Common myeloid progenitor, CD34-positive (primary cell): ENCODE data around the gene S100A1.
"Not testable (repeated sequence)": the region's sequence is repeated elsewhere in the genome, so short reads cannot be mapped to it uniquely, and the experiment has no call there.

Experiments used
- CTCF ChIA-PET: fragments of 350-600 bp; sonication (Branson Sonifier 250); formaldehyde crosslinking; loops from one replicate; lab custom pipeline; 2021; ENCODE audit warnings: antibody characterized with exemption; lab: Charles Lee
- POLR2A ChIA-PET: fragments of 350-600 bp; sonication (Branson Sonifier 250); formaldehyde crosslinking; loops from one replicate; lab custom pipeline; 2021; ENCODE audit warnings: antibody characterized with exemption; lab: Charles Lee
- DNase-seq, 3 donors: peaks; one replicate each; pipeline versions ENCODE4 v3.0.0 to v3.0.0-alpha.2; 2013
- H3K27ac ChIP-seq, 2 experiments: 1 replicate in 1 of 2; 2 replicates in 1 of 2; pipeline ENCODE4 v1.7.0; 2013; ENCODE audit warnings: inconsistent platforms in 2 of 2, low read length in 2 of 2, mild to moderate bottlenecking in 2 of 2, low read depth in 1 of 2, moderate library complexity in 1 of 2; ENCODE audit not compliant: severe bottlenecking in 2 of 2, insufficient read depth in 1 of 2, poor library complexity in 1 of 2
- H3K27me3 ChIP-seq, 5 experiments: replicated peaks in 2 of 5; 1 replicate in 3 of 5; 2 replicates in 2 of 5; pipeline versions ENCODE4 v1.6.1 to v1.7.0; 2013; ENCODE audit warnings: low read length in 4 of 5, mild to moderate bottlenecking in 2 of 5, moderate library complexity in 2 of 5, inconsistent platforms in 1 of 5; ENCODE audit not compliant: insufficient read depth in 5 of 5, control insufficient read depth in 4 of 5
- H3K36me3 ChIP-seq, 4 experiments: 1 replicate in 2 of 4; 2 replicates in 2 of 4; pipeline versions ENCODE4 v1.6.1 to v1.7.0; 2013; ENCODE audit warnings: low read length in 3 of 4, control low read depth in 1 of 4, mild to moderate bottlenecking in 1 of 4; ENCODE audit not compliant: control insufficient read depth in 4 of 4, insufficient read depth in 4 of 4
- H3K4me1 ChIP-seq, 4 experiments: 1 replicate in 3 of 4; 2 replicates in 1 of 4; pipeline versions ENCODE4 v1.6.1 to v1.7.1; 2013; ENCODE audit warnings: low read length in 3 of 4, mild to moderate bottlenecking in 3 of 4, control low read depth in 1 of 4, inconsistent platforms in 1 of 4, moderate library complexity in 1 of 4; ENCODE audit not compliant: control insufficient read depth in 4 of 4, insufficient read depth in 4 of 4; ENCODE audit errors: control extremely low read depth in 1 of 4
- H3K4me3 ChIP-seq, 7 experiments: 1 replicate in 4 of 7; 2 replicates in 3 of 7; pipeline versions ENCODE4 v1.5.1 to v1.7.0; 2013; ENCODE audit warnings: mild to moderate bottlenecking in 7 of 7, low read length in 6 of 7, moderate library complexity in 6 of 7, inconsistent platforms in 2 of 7, low read depth in 2 of 7, control low read depth in 1 of 7; ENCODE audit not compliant: insufficient read depth in 4 of 7, control insufficient read depth in 1 of 7; ENCODE audit errors: extremely low read depth in 1 of 7
- H3K9me3 ChIP-seq, 5 experiments: 1 replicate in 4 of 5; 2 replicates in 1 of 5; pipeline versions ENCODE4 v1.6.1 to v1.7.1; 2013; ENCODE audit warnings: low read length in 4 of 5, mild to moderate bottlenecking in 2 of 5, inconsistent platforms in 1 of 5, low read depth in 1 of 5, moderate library complexity in 1 of 5; ENCODE audit not compliant: control insufficient read depth in 4 of 5, insufficient read depth in 2 of 5; ENCODE audit errors: control extremely low read depth in 1 of 5
- WGBS: methylation state at CpG from one replicate; pipeline ENCODE4 v1.1.5; 2013; ENCODE audit not compliant: insufficient coverage; 5-methylcytosine and 5-hydroxymethylcytosine counted together

The S100A1 gene

GRCh38 chr1:153586347-153586746 lies 41.9 kb upstream of the S100A1 start:
- WGBS: no CpG with 5 or more reads among the region's 1 CpG
- Histone ChIP-seq H3K9me3 (no peaks in the 10 kb centered on the region), H3K4me3 (no peak overlapping the region), H3K36me3 (no peaks in the 10 kb centered on the region), H3K27me3 (no peaks in the 10 kb centered on the region), H3K27ac (no peak overlapping the region), H3K4me1 (no peaks in the 10 kb centered on the region)
- no peak for DNase-seq
- POLR2A ChIA-PET: no interaction called here
- CTCF ChIA-PET: interaction anchor here (0.9 to 1.8 kb wide), 4 partner anchors 10 to 18 kb away, joined by 3 to 10 read pairs (median 4); no protein-coding TSS in a partner anchor

- no peaks in the 10 kb centered on the region for H3K27me3 ChIP-seq
- 83% methylated on average over 2 of the region's 5 CpGs for WGBS
- H3K4me1 ChIP-seq: no peaks in the 10 kb centered on the region
- no peaks in the 10 kb centered on the region for H3K9me3 ChIP-seq
- H3K4me3 ChIP-seq: no peak overlapping the region
- H3K36me3 ChIP-seq: no peaks in the 10 kb centered on the region
- DNase-seq: no peak
- H3K27ac ChIP-seq: no peak overlapping the region
- CTCF ChIA-PET: interaction anchor here (0.7 to 1.8 kb wide), 4 partner anchors 9 to 40 kb away, joined by 3 to 10 read pairs (median 4); partner anchors contain the start of gene S100A13
- POLR2A ChIA-PET: no interaction called here
These were observed 40.9 kb upstream of the S100A1 start for GRCh38 chr1:153587314-153587713.

GRCh38 chr1:153588033-153588432 lies 40.2 kb upstream of the S100A1 start:
- H3K4me1 ChIP-seq, POLR2A ChIA-PET, H3K4me3 ChIP-seq, H3K27me3 ChIP-seq, DNase-seq, H3K9me3 ChIP-seq, H3K27ac ChIP-seq, H3K36me3 ChIP-seq: not testable (repeated sequence)
- CTCF ChIA-PET: interaction anchor here (1.3 to 1.4 kb wide), 2 partner anchors 39 to 78 kb away, joined by 3 to 4 read pairs; partner anchors contain the start of gene S100A13
- whole genome bisulfite sequencing: 100% methylated on average over 6 of the region's 10 CpGs

GRCh38 chr1:153588482-153588881 lies 39.8 kb upstream of the S100A1 start:
- WGBS: no CpG with 5 or more reads among the region's 2 CpGs
- H3K27ac ChIP-seq: no peak overlapping the region
- no peaks in the 10 kb centered on the region for H3K27me3 ChIP-seq
- no peak for DNase-seq
- H3K9me3 ChIP-seq: no peaks in the 10 kb centered on the region
- H3K36me3 ChIP-seq: no peaks in the 10 kb centered on the region
- no peaks in the 10 kb centered on the region for H3K4me1 ChIP-seq
- H3K4me3 ChIP-seq: no peak overlapping the region
- POLR2A ChIA-PET: no interaction called here
- CTCF ChIA-PET: interaction anchor here (1.4 kb wide), 1 partner anchor 78 kb away, joined by 4 read pairs; no protein-coding TSS in a partner anchor

- Histone ChIP-seq H3K9me3 (no peaks in the 10 kb centered on the region), H3K36me3 (no peaks in the 10 kb centered on the region), H3K27me3 (no peaks in the 10 kb centered on the region), H3K4me3 (no peak overlapping the region), H3K4me1 (peaks cover 0 to 7% (median under 1%) of the 10 kb centered on the region in 4 experiments), H3K27ac (no peak overlapping the region)
- ChIA-PET CTCF (interaction anchor here (0.9 to 13.4 kb wide), 6 partner anchors 15 to 39 kb away, joined by 3 to 100 read pairs (median 4); partner anchors contain the start of genes S100A1, S100A13, S100A14 and S100A16), POLR2A (no interaction called here)
- WGBS: no CpG with 5 or more reads among the region's 4 CpGs
- DNase-seq: no peak
These were observed 35.5 kb upstream of the S100A1 start for GRCh38 chr1:153592748-153593147.

GRCh38 chr1:153597206-153597605 lies 31.0 kb upstream of the S100A1 start:
- H3K36me3 ChIP-seq: no peaks in the 10 kb centered on the region
- DNase-seq: peak in 2 of 3 donors; percentile 37 to 47
- 95% methylated on average over 5 of the region's 6 CpGs for WGBS
- no peaks in the 10 kb centered on the region for H3K27me3 ChIP-seq
- peaks cover 0 to 40% (median 17%) of the 10 kb centered on the region in 4 experiments for H3K4me1 ChIP-seq
- no peak overlapping the region for H3K27ac ChIP-seq
- ChIA-PET CTCF (interaction anchor here (2.7 to 13.4 kb wide), 2 partner anchors 20 to 26 kb away, joined by 14 to 100 read pairs; partner anchors contain the start of genes S100A14 and S100A16), POLR2A (no interaction called here)
- no peak overlapping the region for H3K4me3 ChIP-seq
- no peaks in the 10 kb centered on the region for H3K9me3 ChIP-seq
